Measurements from ENCODE around the gene IFIT2. TPM values are rescaled to one million over a fixed set of nuclear protein-coding genes. Genes with fewer than 3 reads are reported as not detected.
A peak's percentile ranks its signal among the peaks of the same experiment; 100 is the strongest.

The IFIT2 gene
- total RNA-seq, 1 experiment from 2014 or later = 0.15 TPM

- TF ChIP-seq JAZF1 (CRISPR knock-in tag; IDR thresholded peaks at IDR 0.05) (no peak), NR2C2 (CRISPR knock-in tag; IDR thresholded peaks at IDR 0.05) (no peak), NFYB (CRISPR knock-in tag; conservative IDR thresholded peaks at IDR 0.05; ENCODE audit: low read depth) (no peak), AFF4 (CRISPR knock-in tag; IDR thresholded peaks at IDR 0.05; ENCODE audit: borderline replicate concordance) (no peak), AR (CRISPR knock-in tag; IDR thresholded peaks at IDR 0.05) (no peak), ATF3 (CRISPR knock-in tag; conservative IDR thresholded peaks at IDR 0.05) (no peak), USF1 (CRISPR knock-in tag; IDR thresholded peaks at IDR 0.05) (no peak), ZNF317 (CRISPR knock-in tag; IDR thresholded peaks at IDR 0.05; ENCODE audit: borderline replicate concordance, low read depth) (no peak), ATF1 (CRISPR knock-in tag; IDR thresholded peaks at IDR 0.05) (no peak), ERG (CRISPR knock-in tag; IDR thresholded peaks at IDR 0.05) (no peak)
- Mint-ChIP-seq H3K9me3 (0 out of 2 replicates have a peak, but pooled peaks cover 1% of the 10 kb centered on the region), H3K36me3 (no peaks in the 10 kb centered on the region), H3K27ac (no peak overlapping the region), H3K27me3 (ENCODE audit: low read depth) (no peaks in the 10 kb centered on the region), H3K4me3 (no peak overlapping the region), H3K4me1 (peaks cover 57% of the 10 kb centered on the region)
- CTCF ChIA-PET = no interaction called here
- ATAC-seq (no peak), DNase-seq (ENCODE audit: low spot score) (no peak)
- POLR2A ChIA-PET = no interaction called here
Measured at GRCh38 chr10:89344156-89344555, 42.3 kb downstream of the IFIT2 start.

GRCh38 chr10:89345367-89346000 lies 43.6 kb downstream of the IFIT2 start:
- Mint-ChIP-seq H3K27me3 (ENCODE audit: low read depth) (no peaks in the 10 kb centered on the region), H3K9me3 (no peaks in the 10 kb centered on the region), H3K4me1 (peaks cover 66% of the 10 kb centered on the region), H3K4me3 (no peak overlapping the region), H3K27ac (peak overlapping the region; percentile 42; the same call in 1 of the 2 replicates), H3K36me3 (no peaks in the 10 kb centered on the region)
- CTCF ChIA-PET = interaction anchor here (1.4 kb wide), 1 partner anchor 24 kb away, joined by 6 read pairs; no protein-coding TSS in a partner anchor
- ATAC-seq (no peak), DNase-seq (ENCODE audit: low spot score) (no peak)
- POLR2A ChIA-PET = no interaction called here
- TF ChIP-seq ESRRA (CRISPR knock-in tag; IDR thresholded peaks at IDR 0.05; ENCODE audit: borderline replicate concordance) (no peak), ZNF281 (CRISPR knock-in tag; IDR thresholded peaks at IDR 0.05) (no peak), NFE2L1 (CRISPR knock-in tag; IDR thresholded peaks at IDR 0.05) (no peak), TCF7 (CRISPR knock-in tag; IDR thresholded peaks at IDR 0.05; ENCODE audit: low read depth) (no peak), TEAD4 (CRISPR knock-in tag; IDR thresholded peaks at IDR 0.05) (no peak), FOXK1 (CRISPR knock-in tag; IDR thresholded peaks at IDR 0.05) (no peak), SP1 (CRISPR knock-in tag; conservative IDR thresholded peaks at IDR 0.05) (no peak), CDX4 (CRISPR knock-in tag; IDR thresholded peaks at IDR 0.05; ENCODE audit: borderline replicate concordance) (no peak), GRHL2 (CRISPR knock-in tag; IDR thresholded peaks at IDR 0.05; ENCODE audit: insufficient replicate concordance, severe bottlenecking) (no peak), GABPB1 (CRISPR knock-in tag; IDR thresholded peaks at IDR 0.05) (no peak), CBFB (CRISPR knock-in tag; IDR thresholded peaks at IDR 0.05; ENCODE audit: low read depth) (no peak)
